HG02759 (cell line): ENCODE data around the gene PEX16.

ENCODE experiments used
- ATAC-seq: cut with Tn5 transposase; IDR thresholded peaks from one replicate; pipeline ENCODE4 v1.9.1; 2021; ENCODE audit warnings: mild to moderate bottlenecking, moderate library complexity; ENCODE audit not compliant: unreplicated experiment

Gene PEX16

GRCh38 chr11:45879803-45880686 is 37.6 kb downstream of the PEX16 start:
- ATAC-seq: no peak

- no peak for ATAC-seq
These were observed 39.8 kb downstream of the PEX16 start for GRCh38 chr11:45877845-45878244.

- no peak for ATAC-seq
These were observed 40.5 kb downstream of the PEX16 start for GRCh38 chr11:45877221-45877620.

- ATAC-seq: no peak
These were observed 41.3 kb downstream of the PEX16 start for GRCh38 chr11:45876401-45876800.

- ATAC-seq: no peak
These were observed 44.9 kb downstream of the PEX16 start for GRCh38 chr11:45872651-45873356.

- no peak for ATAC-seq
These were observed 46.0 kb downstream of the PEX16 start for GRCh38 chr11:45871638-45872037.

GRCh38 chr11:45870706-45871105 is 47.0 kb downstream of the PEX16 start:
- no peak for ATAC-seq

- no peak for ATAC-seq
These were observed 48.1 kb downstream of the PEX16 start for GRCh38 chr11:45869551-45869950.

GRCh38 chr11:45864041-45864440 is 53.6 kb downstream of the PEX16 start:
- ATAC-seq: no peak

- no peak for ATAC-seq
These were observed 56.7 kb downstream of the PEX16 start for GRCh38 chr11:45860764-45861510.

GRCh38 chr11:45860348-45860747 is 57.3 kb downstream of the PEX16 start:
- no peak for ATAC-seq
